DOHH2 (cell line): ENCODE results near the gene PRKCD.
A peak's percentile ranks its signal among the peaks of the same experiment; 100 is the strongest.

Source experiments
- H3F3A ChIP-seq: fragments of 200-600 bp; sonication (generic), shearing (Covaris generic); 2 replicates; pipeline ENCODE4 v1.6.0; 2016; ENCODE audit warnings: antibody characterized with exemption, mild to moderate bottlenecking; ENCODE audit not compliant: control insufficient read depth, insufficient read depth
- H3K27ac ChIP-seq: fragments of 200-600 bp; sonication (generic); 2 replicates; pipeline ENCODE4 v1.5.1; 2014; ENCODE audit warnings: low read depth, mild to moderate bottlenecking, low read length, moderate library complexity
- H3K27me3 ChIP-seq: fragments of 200-600 bp; sonication (generic); 2 replicates; pipeline ENCODE4 v1.6.1; 2014; ENCODE audit warnings: mild to moderate bottlenecking, low read length, mixed read lengths; ENCODE audit not compliant: control insufficient read depth
- H3K36me3 ChIP-seq: fragments of 200-600 bp; sonication (generic); 2 replicates; pipeline ENCODE4 v1.6.1; 2014; ENCODE audit warnings: mild to moderate bottlenecking, low read length, moderate library complexity, mixed read lengths; ENCODE audit not compliant: control insufficient read depth
- H3K4me1 ChIP-seq: fragments of 200-600 bp; sonication (generic); 2 replicates; pipeline ENCODE4 v1.6.1; 2014; ENCODE audit warnings: mild to moderate bottlenecking, low read length, mixed read lengths; ENCODE audit not compliant: control insufficient read depth
- H3K4me2 ChIP-seq: fragments of 200-600 bp; sonication (generic); 2 replicates; pipeline ENCODE4 v1.6.0; 2014; ENCODE audit warnings: mild to moderate bottlenecking, low read length, moderate library complexity
- H3K4me3 ChIP-seq: fragments of 200-600 bp; sonication (generic); 2 replicates; pipeline ENCODE4 v1.5.1; 2014; ENCODE audit warnings: mild to moderate bottlenecking, low read length, mixed read lengths
- H3K79me2 ChIP-seq: fragments of 200-600 bp; sonication (generic); 2 replicates; pipeline ENCODE4 v1.6.1; 2014; ENCODE audit warnings: mild to moderate bottlenecking, low read length, mixed read lengths; ENCODE audit not compliant: control insufficient read depth
- H3K9me2 ChIP-seq: fragments of 200-600 bp; sonication (generic); replicated peaks from 2 replicates; pipeline ENCODE4 v1.6.1; 2014; ENCODE audit warnings: mild to moderate bottlenecking, low read length, mixed read lengths; ENCODE audit not compliant: control insufficient read depth
- H3K9me3 ChIP-seq: fragments of 200-600 bp; sonication (generic); 2 replicates; pipeline ENCODE4 v1.6.1; 2014; ENCODE audit warnings: antibody characterized with exemption, low read length, mixed read lengths; ENCODE audit not compliant: control insufficient read depth, insufficient read depth
- H4K20me1 ChIP-seq: fragments of 200-600 bp; sonication (generic); 2 replicates; pipeline ENCODE4 v1.6.0; 2014; ENCODE audit warnings: low read depth, mild to moderate bottlenecking, antibody characterized with exemption, low read length, moderate library complexity; ENCODE audit not compliant: control insufficient read depth, insufficient read depth
- EZH2phosphoT487 ChIP-seq: fragments of 200-600 bp; sonication (generic); IDR thresholded peaks from 2 replicates; pipeline ENCODE4 v1.6.1; 2017; ENCODE audit warnings: borderline replicate concordance, mild to moderate bottlenecking, antibody characterized with exemption, low read length, moderate library complexity, mixed read lengths
- TF ChIP-seq, protein P1 (sequence below): fragments of 200-600 bp; sonication (generic); IDR thresholded peaks from one replicate; pipeline ENCODE4 v1.5.1; 2014; ENCODE audit warnings: antibody characterized with exemption, mild to moderate bottlenecking, low read depth, low read length; ENCODE audit not compliant: poor library complexity, severe bottlenecking

The PRKCD gene

DNA sequence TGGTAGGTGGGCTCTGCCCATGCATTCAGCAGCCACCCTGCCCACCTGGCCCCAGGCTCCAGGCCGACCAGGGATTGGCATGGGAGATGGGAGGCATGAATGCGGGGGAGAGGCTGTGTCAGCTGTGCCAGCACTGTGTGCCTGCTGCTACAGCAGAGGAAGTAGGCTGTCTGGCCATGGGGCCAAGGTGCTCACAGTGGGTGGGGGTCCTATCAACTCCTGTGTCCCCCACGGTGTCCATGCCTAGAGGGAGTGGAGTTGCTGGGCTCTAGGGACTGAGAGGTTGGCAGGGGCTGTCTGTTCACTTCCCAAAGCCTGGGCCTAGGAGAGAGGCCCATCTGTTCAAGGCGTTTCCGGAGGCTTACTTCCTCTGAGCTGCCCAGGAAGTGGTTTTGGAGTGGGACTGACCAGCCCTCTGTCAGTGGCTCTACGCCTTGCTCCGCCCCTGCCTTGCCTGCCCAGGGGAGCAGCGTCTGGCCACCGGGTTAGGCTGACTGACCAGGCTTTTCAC, 5.8 kb downstream of the PRKCD start:
- Histone ChIP-seq H3K4me2 (peak overlapping the region; percentile 98), H3F3A (peaks cover 31% of the 10 kb centered on the region), H3K4me1 (peaks cover 96% of the 10 kb centered on the region), H3K79me2 (peaks cover 97% of the 10 kb centered on the region), H4K20me1 (peaks cover 27% of the 10 kb centered on the region; the same call in 1 of the 2 replicates), H3K9me3 (no peaks in the 10 kb centered on the region), H3K9me2 (no peaks in the 10 kb centered on the region), H3K27me3 (no peaks in the 10 kb centered on the region), H3K27ac (peak overlapping the region; percentile 97), H3K36me3 (peaks cover 77% of the 10 kb centered on the region), H3K4me3 (peak overlapping the region; percentile 95)
- TF ChIP-seq, protein P1, sequence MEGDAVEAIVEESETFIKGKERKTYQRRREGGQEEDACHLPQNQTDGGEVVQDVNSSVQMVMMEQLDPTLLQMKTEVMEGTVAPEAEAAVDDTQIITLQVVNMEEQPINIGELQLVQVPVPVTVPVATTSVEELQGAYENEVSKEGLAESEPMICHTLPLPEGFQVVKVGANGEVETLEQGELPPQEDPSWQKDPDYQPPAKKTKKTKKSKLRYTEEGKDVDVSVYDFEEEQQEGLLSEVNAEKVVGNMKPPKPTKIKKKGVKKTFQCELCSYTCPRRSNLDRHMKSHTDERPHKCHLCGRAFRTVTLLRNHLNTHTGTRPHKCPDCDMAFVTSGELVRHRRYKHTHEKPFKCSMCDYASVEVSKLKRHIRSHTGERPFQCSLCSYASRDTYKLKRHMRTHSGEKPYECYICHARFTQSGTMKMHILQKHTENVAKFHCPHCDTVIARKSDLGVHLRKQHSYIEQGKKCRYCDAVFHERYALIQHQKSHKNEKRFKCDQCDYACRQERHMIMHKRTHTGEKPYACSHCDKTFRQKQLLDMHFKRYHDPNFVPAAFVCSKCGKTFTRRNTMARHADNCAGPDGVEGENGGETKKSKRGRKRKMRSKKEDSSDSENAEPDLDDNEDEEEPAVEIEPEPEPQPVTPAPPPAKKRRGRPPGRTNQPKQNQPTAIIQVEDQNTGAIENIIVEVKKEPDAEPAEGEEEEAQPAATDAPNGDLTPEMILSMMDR: no peak
- no peak for TF ChIP-seq EZH2phosphoT487

- Histone ChIP-seq H3F3A (peaks cover 38% of the 10 kb centered on the region), H4K20me1 (peaks cover 21% of the 10 kb centered on the region; the same call in 1 of the 2 replicates), H3K27ac (peak overlapping the region; percentile 97), H3K9me3 (no peaks in the 10 kb centered on the region), H3K79me2 (peaks cover 97% of the 10 kb centered on the region), H3K4me1 (peaks cover 100% of the 10 kb centered on the region), H3K27me3 (no peaks in the 10 kb centered on the region), H3K4me2 (peak overlapping the region; percentile 98), H3K36me3 (peaks cover 73% of the 10 kb centered on the region), H3K4me3 (peak overlapping the region; percentile 95), H3K9me2 (no peaks in the 10 kb centered on the region)
- TF ChIP-seq EZH2phosphoT487: no peak
- TF ChIP-seq, protein P1: no peak
Observed at GRCh38 chr3:53167418-53168174, 6.6 kb downstream of the PRKCD start.

DNA sequence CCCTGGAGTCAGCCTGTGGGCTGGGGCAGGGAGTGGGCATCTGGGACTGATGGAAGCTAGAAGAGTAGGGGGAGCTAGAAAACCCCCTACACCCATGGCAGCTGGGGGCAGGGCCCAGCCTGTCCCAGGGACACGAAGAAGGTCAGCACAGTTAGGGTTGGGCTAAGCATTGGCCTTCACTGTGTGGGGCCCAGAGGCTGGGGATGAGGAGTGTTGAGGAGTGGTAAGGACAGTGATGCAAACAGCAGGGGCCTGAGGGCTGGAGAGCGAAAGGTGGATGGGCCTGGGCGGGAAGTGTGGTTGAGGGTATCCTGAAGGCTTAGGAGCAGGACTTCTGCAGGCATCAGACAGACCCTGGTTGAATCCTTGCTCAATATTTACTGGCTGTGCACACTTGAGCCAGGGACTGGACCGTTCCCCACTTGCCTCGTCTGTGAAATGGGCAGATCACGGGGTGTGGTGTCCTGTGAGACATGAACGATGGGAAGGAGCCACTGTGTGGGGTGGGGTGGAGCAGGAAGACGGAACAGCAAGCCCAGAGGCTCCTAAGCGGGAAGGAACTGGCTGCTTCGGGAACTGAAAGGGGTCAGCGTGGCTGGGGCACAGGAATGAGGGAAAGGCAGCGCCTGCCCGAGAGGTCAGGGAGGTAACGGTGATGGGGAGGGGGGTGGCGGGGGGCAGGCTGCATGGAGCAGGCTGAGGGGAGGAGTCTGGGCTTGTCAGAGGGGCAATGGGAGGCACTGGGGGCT, 7.3 kb downstream of the PRKCD start:
- Histone ChIP-seq H3K27ac (peak overlapping the region; percentile 97), H3K36me3 (peaks cover 76% of the 10 kb centered on the region), H3K9me2 (no peaks in the 10 kb centered on the region), H3K4me1 (peaks cover 100% of the 10 kb centered on the region), H3K4me3 (peak overlapping the region; percentile 95), H4K20me1 (0 out of 2 replicates have a peak, but pooled peaks cover 13% of the 10 kb centered on the region), H3F3A (peaks cover 41% of the 10 kb centered on the region), H3K4me2 (peak overlapping the region; percentile 98), H3K27me3 (no peaks in the 10 kb centered on the region), H3K9me3 (no peaks in the 10 kb centered on the region), H3K79me2 (peaks cover 97% of the 10 kb centered on the region)
- TF ChIP-seq EZH2phosphoT487: no peak
- TF ChIP-seq, protein P1: no peak
